ENCODE results near the gene MAT2B. TPM values are rescaled to one million over a fixed set of nuclear protein-coding genes. Genes with fewer than 3 reads are reported as not detected.
"Not testable (repeated sequence)": the region's sequence is repeated elsewhere in the genome, so short reads cannot be mapped to it uniquely, and the experiment has no call there.

Gene MAT2B
- total RNA-seq, 1 donor from 2014 or later, result 114 TPM

DNA sequence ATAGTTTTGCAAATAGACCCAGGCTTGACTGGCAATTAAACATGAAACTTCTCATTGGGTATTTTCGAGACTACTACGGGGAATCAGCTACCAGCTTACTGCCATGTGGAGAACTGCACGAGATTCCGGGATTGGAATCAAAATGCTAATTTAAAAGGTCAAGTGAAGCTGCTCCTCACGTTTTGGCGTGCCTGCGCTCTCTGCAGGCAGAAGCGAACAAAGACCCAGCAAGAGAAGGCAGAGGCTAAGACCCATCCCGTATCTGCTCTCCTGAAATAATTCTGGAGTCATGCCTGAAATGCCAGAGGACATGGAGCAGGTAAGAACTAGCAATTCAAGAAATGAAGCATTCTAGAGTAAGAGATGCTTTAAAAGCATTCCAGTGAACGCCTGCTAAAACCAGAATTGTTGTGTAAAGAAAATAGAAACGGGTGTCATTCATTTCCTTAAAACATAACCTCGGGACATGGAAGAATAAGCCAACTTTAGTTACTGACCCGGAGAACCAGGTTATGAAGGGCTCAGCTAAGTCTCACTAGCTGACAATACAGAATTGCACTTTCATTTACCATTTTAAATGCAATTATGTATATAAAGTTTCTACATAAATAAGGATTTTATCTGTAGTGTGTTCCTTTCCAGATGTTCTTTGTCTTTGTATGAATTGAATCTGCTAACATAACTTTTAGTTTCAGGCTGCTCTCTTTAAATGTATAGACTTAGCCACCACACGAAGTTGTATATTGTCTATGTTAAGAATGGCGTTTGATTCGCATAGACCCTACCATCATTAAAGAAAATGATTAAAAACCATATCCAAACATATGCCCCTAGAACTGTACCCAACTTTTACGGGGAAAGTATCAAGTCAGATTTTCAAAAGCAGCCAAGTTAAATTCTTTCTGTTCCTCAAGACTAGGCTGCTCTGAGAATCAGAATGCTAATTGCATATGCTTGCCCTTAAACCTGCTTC lies 2.0 kb upstream of the MAT2B start:
- intact Hi-C loops (cut with micrococcal nuclease), result loop anchor here (1.0 kb wide), 2 partner anchors 14 to 30 kb away; no protein-coding TSS in a partner anchor

DNA sequence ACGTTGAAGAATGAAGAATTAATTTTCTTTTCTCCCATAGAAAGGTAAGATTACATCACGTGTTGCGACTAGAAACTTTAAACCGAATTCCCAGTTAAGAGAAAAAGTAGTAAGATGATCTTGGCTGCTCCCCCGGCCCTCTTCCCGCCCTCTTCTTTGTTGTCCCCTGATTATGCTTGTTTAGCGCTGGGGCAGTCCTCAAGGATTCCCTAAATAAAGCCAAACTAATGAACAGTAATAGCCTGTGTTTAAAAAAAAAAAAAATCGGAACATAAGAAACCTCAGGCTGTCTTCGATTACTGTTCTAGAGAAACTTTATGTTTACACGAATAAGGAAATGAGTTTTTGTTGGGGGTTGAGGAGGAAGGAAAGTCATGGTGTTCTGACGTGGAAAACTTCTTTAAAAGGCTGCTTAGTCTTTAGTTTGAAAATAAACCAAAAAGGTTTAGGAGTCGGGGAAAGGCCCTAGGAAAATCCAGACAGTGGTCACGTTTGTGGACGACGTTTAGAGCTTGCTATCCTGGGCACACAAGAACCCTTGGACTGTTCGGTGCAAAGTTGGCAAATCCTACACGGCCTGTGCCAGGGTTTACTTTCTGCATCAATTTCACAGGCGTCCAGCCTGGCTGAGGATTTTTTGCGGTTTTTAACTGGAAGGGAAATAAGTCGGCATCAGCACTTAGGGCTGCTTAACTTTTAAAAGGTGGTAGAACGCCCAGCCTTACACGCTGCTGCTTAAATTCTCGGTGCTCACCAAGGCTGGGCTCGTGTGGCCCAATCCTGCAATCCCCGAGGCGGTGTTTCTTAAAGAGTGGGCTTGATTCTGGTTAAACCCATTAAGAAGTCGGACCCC lies 1.1 kb upstream of the MAT2B start:
- intact Hi-C loops (cut with micrococcal nuclease), result no loop called here

DNA sequence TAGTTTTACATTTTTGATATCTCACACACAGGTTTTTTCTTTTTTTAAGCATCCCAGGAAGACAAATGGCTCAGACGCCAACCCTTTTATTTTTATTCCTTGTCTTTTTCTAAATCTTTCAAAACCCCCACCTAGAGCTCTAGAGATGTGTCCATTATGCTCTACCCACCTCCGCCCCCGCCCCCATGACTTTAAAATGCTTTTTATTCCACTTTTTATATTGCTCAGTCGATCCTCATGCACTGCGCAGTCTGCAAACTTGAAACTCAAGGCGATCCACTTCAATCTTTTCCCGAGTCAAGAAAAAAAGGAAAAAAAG lies 411 bp upstream of the MAT2B start:
- intact Hi-C loops (cut with micrococcal nuclease), result loop anchor here (1.0 kb wide), 2 partner anchors 45 to 68 kb away; partner anchors contain the start of genes CCNG1, HMMR and NUDCD2

DNA sequence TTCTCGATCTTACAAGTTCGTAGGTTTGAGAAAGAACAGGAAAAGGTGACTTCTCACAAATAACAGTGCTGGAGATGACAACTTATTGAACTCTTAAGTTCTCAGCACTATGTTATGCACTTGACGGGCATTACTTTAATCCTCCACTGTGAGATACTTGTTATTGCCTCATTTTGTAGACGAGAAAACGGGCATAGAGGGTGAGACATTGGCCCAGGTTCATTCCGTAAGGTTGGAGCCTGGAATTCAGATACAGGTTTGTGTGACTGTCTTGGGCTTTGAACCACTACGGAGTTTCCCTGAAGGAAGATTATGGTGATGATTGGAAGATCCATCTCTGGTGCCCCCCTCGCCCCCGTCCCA lies 657 bp downstream of the MAT2B start:
- intact Hi-C loops (cut with micrococcal nuclease), result no loop called here

DNA sequence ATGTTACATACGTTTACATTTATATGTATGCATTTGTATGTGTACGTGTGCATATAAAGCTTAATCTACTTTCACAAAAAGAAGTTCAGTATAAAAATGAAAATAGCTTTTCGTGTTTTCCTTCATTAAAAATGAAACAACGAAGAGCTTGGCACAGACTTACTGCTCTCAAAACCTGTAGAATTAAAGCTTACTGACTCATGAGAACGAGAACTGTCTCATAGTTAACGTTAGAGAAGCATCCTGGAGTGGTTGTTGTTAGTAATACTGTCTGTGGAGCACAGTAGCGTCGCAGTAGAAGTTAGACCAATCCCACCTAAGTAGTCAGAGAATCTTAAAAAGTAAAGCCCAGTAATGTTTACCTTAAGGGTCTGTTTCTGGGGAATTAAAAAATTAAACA lies 1.3 kb downstream of the MAT2B start:
- intact Hi-C loops (cut with micrococcal nuclease), result no loop called here

DNA sequence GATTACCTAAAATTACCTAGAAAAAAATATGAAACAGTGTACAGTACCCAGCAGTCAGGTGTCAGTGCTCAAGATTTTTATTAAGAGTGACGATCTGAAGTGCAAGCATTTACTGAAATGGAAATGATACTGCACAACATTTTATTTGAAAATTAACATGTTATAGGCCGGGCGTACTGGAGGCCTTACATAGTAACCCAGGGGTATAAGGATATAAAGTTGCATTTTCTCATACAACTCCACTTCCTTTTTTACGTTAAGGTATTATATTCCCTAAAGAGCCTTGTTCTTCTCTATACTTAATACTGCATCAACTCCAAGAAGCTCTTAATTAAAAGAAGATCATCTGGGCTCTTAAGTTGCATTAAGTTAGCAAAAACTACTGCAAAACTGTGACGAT lies 3.3 kb downstream of the MAT2B start:
- intact Hi-C loops (cut with micrococcal nuclease), result loop anchor here (2.0 kb wide), 1 partner anchor 56 kb away; no protein-coding TSS in a partner anchor

DNA sequence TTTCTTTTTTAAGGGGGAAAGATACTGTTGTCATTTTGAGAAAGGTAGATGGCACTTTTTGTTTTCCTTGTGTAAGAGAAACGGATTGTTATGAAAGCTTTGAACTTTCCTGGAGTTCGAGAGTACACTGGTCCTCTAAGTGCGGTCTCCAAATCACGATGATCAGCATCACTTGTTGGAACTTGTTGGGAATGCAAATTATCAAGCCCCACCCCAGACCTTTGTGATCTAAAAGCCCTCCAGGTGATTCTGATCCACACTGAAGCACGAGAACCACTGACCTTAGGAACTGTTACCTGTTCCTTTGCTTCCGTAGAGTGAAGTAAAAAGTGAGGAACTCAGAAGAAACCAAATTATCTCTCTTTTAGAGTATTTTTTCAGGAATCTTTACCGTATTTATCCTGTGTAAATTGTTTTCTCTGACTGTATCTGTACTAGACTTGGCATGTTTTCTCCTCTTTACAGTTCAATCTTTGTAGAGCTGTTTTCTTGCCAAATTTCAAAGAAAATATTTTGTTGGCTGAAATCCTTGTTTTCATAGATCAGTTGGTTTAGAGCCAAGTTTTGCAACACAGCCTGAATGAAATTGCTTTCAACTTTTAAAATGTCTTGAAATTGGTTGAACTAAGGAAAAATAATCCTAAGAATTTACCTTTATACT lies 4.0 kb downstream of the MAT2B start:
- intact Hi-C loops (cut with micrococcal nuclease), result loop anchor here (2.0 kb wide), 1 partner anchor 55 kb away; no protein-coding TSS in a partner anchor

DNA sequence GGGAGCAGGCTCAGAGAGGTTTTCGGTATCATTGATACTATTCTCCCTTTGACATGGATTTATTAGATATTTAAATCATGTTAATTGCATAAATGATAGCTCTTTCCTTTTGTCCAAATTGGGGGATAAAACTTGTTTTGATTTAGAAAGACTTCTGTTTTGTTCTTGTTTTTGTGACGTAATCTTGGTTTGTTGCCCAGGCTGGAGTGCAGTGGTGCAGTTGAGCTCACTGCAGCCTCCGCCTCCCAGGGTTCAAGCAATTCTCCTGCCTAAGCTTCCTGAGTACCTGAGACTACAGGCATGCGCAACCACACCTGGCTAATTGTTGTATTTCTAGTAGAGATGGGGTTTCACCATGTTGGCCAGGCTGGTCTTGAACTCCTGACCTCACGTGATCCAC lies 7.1 kb downstream of the MAT2B start:
- intact Hi-C loops (cut with micrococcal nuclease), result no loop called here

DNA sequence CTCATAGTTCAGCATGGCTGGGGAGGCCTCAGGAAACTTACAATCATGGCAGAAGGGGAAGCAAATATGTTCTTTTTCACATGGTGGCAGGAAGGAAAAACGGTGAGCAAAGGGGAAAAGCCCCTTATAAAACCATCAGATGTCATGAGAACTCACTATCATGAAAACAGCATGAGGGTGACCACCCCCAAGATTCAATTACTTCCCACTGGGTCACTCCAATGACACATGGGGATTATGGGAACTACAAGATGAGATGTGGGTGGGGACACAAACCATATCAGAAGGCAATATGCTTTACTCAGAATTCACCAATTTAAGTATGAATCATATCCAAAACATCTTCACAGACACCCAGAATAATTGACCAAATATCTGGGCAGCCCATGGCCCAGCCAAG lies 19.7 kb downstream of the MAT2B start:
- intact Hi-C loops (cut with micrococcal nuclease), result no loop called here

DNA sequence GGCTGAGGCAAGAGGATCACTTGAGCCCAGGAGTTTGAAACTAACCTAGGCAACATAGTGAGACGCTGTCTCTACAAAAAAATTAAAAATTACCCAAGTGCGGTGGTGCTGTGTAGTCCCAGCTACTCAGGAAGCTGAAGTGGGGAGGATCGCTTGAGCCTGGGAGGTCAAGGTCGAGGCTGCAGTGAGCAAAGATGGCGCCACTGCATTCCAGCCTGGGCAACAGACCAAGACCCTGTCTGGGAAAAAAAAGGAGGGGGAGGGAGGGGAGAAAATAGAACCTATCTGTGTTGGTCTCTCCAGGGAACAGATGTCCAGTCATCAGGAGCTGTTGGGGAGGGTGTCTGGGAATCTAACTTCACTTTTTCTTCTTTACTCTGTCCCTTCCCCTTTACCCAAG lies 24.3 kb downstream of the MAT2B start:
- intact Hi-C loops (cut with micrococcal nuclease), result no loop called here

DNA sequence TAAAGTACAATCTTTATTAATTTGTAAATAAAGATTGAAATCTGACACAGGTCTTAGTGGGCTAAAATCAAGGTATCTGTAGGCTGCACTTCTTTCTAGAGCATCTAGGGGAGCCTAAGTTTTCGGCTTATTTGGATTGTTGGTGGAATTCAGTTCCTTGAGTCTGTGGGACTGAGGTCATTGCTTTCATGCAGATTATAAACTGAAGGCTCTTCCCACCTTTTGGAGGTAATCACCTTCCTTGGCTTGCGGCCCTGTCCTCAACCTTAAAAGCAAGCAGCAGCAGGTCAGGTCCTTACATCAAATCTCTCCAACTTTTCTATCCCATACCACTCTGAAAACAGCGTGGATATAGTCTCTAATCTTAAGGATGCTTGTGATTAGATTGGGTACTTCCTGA lies 25.9 kb downstream of the MAT2B start:
- intact Hi-C loops (cut with micrococcal nuclease), result no loop called here

DNA sequence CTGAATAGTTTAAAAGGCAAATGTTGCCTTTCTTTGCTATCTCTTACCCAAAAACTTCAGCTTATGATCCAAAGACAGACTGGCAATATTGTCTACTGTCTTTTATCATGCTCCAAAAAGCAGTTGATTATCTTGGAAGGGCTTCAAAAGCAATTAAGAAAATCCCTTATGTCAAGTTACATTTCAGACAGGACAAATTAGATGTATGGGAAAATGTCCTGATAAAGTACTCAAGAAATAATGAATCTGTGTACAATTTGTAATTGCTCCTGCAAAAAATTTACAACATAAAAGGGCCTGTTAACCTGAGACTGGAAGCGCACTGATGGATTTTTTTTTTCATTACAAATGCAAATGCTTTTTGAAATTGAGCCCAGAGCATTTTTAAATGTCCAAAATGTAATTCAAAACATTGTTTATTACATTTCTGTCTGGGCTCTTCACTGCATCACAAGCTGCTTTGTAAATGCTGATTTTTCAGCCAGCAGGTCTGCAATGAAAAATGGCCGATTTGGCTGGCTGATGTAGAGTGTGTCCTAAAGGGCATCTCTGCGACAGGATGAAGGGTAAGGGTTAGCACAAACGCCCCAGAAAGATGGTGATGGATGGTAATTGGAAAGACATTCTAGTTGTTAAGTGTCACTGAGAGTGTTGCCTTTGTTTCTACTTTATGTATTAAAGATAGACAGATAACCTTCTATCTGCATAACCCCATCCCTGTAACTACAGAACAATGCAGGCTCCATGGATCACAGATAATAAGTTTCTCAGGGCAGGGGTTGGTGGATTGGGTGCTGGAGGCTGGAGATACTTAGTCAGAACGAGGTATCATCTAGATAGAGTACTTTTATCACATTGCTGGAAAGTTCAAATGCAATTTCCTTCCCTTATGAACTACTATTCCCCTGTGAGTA lies 27.0 kb downstream of the MAT2B start:
- intact Hi-C loops (cut with micrococcal nuclease), result no loop called here

DNA sequence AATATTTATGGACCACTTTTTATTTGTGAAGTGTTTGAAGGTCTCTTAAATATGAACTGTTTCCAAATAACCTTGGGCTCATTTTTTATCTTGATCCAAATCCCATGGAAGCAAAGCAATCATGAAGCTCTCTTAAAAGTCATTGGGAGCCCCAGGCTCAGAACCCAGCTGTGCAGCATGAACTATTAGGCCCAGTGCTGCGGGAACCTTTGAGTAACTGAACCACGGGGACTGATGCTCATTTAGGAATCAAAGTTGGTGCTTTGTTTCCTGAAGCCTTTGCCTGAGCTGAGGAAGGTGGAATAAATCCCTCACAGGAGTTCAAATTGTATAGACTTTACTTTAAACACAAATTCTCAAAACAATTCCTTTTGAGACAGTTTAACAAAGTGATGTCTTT lies 27.8 kb downstream of the MAT2B start:
- intact Hi-C loops (cut with micrococcal nuclease), result no loop called here

DNA sequence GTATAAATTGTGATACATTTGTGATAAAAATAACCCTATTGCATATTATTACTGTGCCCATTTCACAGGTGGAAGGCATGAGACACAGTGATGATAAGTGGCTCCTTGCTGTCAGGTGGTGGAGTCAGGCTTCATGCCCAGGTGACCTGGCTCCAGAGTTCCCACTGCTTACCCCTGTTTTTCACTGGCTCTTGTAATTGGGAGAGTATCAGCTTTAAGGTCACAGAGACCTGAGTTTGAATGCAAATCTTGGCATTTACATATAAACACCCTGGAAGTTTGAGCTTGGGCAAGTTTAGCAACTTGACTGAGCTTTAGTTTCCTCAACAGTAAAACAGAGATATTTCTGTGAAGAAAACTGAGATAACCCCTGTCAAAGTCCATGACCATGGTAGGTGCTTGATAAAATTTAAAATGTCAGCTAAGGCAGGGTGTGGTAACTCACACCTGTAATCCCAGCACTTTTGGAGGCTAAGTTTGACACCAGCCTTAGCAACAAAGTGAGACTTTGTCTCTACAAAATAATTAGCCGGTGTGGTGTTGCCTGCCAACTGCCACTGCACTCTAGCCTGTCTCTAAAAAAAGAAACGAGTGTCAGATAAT lies 29.2 kb downstream of the MAT2B start:
- intact Hi-C loops (cut with micrococcal nuclease), result no loop called here

DNA sequence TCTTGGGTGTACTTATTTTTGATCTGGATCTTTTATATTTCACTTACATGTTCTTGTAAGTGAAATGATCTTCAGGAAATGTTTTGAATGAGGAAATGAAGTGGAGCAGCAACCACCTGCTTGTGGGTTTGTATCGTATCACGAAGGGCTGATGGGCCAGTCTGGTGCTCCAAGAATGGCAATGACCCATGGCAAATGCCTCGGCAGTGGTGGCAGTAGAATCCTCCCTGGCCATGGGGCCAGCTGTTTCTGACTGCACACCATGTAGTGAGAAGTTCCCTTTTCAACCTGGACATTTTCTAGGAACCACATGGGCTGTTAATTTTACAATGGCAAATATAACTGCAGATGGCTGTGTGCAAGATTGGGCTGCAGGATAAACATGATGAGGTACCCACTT lies 29.9 kb downstream of the MAT2B start:
- intact Hi-C loops (cut with micrococcal nuclease), result no loop called here

DNA sequence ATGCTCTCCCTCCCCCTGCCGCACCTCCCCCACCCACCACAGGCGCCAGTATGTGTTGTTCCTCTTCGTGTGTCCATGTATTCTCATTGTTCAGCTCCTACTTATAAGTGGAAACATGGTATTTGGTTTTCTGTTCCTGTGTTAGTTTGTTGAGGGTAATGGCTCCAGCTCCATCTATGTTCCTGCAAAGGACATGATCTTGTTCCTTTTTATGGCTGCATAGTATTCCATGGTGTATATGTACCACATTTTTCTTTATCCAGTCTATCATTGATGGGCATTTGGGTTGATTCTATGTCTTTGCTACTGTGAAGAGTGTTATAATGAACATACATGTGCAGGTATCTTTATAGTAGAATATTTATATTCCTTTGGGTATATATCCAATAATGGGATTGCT lies 31.0 kb downstream of the MAT2B start:
- intact Hi-C loops (cut with micrococcal nuclease), result not testable (repeated sequence)

DNA sequence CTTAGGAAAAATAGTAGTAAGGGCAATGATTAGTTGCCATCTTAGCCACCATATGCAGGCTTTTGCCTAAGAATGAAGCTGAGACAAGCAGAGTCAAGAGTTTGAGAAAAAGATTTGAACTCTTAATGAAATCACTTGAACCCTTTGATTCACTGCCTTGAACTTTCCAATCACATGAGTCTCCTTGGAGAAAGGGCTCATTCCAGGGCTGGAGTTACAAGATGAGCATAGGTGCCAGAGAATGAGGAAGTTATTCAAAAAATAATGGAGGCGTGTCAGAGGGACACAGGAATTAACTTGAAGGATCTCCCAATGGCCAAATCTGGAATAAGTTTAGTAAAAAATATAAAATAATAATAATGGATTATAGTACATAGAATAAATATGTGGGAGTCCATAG lies 35.3 kb downstream of the MAT2B start:
- intact Hi-C loops (cut with micrococcal nuclease), result no loop called here

DNA sequence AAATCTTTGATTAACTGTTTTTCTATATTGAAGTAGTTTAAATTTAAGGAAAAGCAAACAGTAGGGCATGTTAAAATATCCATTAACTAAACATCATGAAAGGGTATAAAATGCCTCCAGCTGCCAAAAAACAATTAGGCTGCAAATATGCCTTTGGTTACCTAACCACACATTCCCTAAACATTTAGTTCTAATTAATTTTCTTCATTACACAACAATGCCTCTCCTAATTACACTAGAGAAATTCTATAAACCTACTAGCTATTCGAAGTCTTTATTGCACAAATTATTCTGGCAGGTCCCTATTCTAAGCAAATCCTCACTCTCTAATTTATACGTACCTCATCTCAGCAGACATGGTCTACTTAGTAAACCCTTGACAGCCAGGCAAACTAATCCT lies 37.4 kb downstream of the MAT2B start:
- intact Hi-C loops (cut with micrococcal nuclease), result no loop called here

DNA sequence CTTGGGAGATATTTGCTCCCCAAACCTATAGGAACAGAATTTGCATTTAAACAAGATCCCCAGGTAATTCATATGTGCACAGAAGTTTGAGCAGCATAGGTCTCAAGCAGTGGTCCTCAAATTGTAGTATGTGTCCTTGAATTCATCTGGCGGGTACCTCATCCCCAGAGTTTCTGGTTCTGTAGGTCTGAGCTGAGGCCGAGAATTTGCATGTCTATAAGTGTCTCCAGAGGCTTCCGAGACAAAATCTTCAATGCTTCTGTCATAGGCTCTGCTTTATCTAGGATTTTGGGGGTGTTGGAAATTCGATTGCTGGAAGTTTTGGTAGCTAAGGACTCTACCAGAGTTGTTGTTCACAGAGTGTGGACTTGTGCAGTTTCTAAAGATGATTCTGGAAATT lies 38.6 kb downstream of the MAT2B start:
- intact Hi-C loops (cut with micrococcal nuclease), result no loop called here

DNA sequence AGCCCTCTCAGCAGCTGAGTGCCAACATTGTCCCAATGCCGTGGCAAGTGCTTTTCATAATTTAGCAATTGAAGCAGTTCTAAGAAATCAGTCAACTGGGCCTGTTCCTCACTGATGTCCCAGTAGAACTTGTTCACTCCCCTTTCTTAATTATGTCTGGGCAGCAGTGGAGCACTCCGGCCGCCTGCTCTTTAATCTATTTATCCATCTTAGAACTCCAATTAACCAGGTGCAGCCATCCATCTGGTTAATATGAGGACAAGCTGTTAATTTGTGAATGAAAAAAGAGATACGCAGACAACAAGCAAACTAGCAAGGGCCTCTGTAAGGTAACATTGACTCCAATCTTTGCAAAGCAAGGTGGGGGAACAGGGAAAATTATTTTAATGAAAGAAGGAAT lies 39.4 kb downstream of the MAT2B start:
- intact Hi-C loops (cut with micrococcal nuclease), result no loop called here

All from T-helper 1 cell treated with Interleukin-12 subunit alpha and Interleukin-12 subunit beta and Interleukin-4 antibody, amounts not matched to agents 30 ng/mL and 1 ng/mL, for 36 hours (primary cell).